Measurements from ENCODE around the gene PTPRN2.

PTPRN2 gene

GRCh38 chr7:157881048-157881771 is 706.4 kb downstream of the PTPRN2 start:
- H3K27me3 Mint-ChIP-seq: peaks cover 0 to 7% of the 10 kb centered on the region in 2 donors
- H3K9me3 Mint-ChIP-seq: peaks cover 0 to 2% of the 10 kb centered on the region in 2 donors
- no peaks in the 10 kb centered on the region for H3K36me3 Mint-ChIP-seq (ENCODE audit: insufficient read depth)
- H3K4me3 Mint-ChIP-seq: no peak overlapping the region
- no peak overlapping the region for H3K27ac Mint-ChIP-seq
- no peaks in the 10 kb centered on the region for H3K4me1 Mint-ChIP-seq (ENCODE audit: low read depth in 2 of 2)
- no peak for DNase-seq
- ATAC-seq (replicated peaks): no peak

GRCh38 chr7:157879391-157879790 is 708.2 kb downstream of the PTPRN2 start:
- Mint-ChIP-seq H3K36me3 (ENCODE audit: insufficient read depth) (no peaks in the 10 kb centered on the region), H3K27ac (no peak overlapping the region), H3K9me3 (peaks cover 0 to 2% of the 10 kb centered on the region in 2 donors), H3K4me1 (ENCODE audit: low read depth in 2 of 2) (peaks cover 9% of the 10 kb centered on the region in 2 donors), H3K4me3 (no peak overlapping the region), H3K27me3 (peaks cover 8 to 18% of the 10 kb centered on the region in 2 donors)
- DNase-seq (no peak), ATAC-seq (replicated peaks) (no peak)

GRCh38 chr7:157877298-157878090 is 710.1 kb downstream of the PTPRN2 start:
- Mint-ChIP-seq H3K9me3 (peaks cover 0 to 2% of the 10 kb centered on the region in 2 donors), H3K4me3 (no peak overlapping the region), H3K4me1 (ENCODE audit: low read depth in 2 of 2) (peaks cover 9 to 13% of the 10 kb centered on the region in 2 donors), H3K36me3 (ENCODE audit: insufficient read depth) (no peaks in the 10 kb centered on the region), H3K27me3 (peaks cover 13 to 29% of the 10 kb centered on the region in 2 donors), H3K27ac (no peak overlapping the region)
- DNase-seq (no peak), ATAC-seq (replicated peaks) (no peak)

- Mint-ChIP-seq H3K27ac (no peak overlapping the region), H3K27me3 (peaks cover 13 to 35% of the 10 kb centered on the region in 2 donors)
These were observed 710.9 kb downstream of the PTPRN2 start for GRCh38 chr7:157876469-157877285.

GRCh38 chr7:157875230-157876179 is 712.1 kb downstream of the PTPRN2 start:
- Mint-ChIP-seq H3K27me3 (peaks cover 13 to 43% of the 10 kb centered on the region in 2 donors), H3K4me1 (ENCODE audit: low read depth in 2 of 2) (peaks cover 9 to 13% of the 10 kb centered on the region in 2 donors), H3K27ac (no peak overlapping the region), H3K4me3 (peak overlapping the region; percentile 37 to 61), H3K36me3 (ENCODE audit: insufficient read depth) (no peaks in the 10 kb centered on the region), H3K9me3 (peaks cover 0 to 2% of the 10 kb centered on the region in 2 donors)
- ATAC-seq (replicated peaks): no peak
- DNase-seq: peak in 1 of 3 experiments; percentile 10

More at GRCh38 chr7:157876469-157877285, 710.9 kb downstream of the PTPRN2 start:
- H3K4me1 Mint-ChIP-seq (ENCODE audit: low read depth in 2 of 2): peaks cover 9 to 13% of the 10 kb centered on the region in 2 donors
- no peak overlapping the region for H3K4me3 Mint-ChIP-seq
- peaks cover 0 to 2% of the 10 kb centered on the region in 2 donors for H3K9me3 Mint-ChIP-seq
- no peaks in the 10 kb centered on the region for H3K36me3 Mint-ChIP-seq (ENCODE audit: insufficient read depth)
- DNase-seq (no peak), ATAC-seq (replicated peaks) (no peak)

GRCh38 chr7:157874870-157875229 is 712.8 kb downstream of the PTPRN2 start:
- no peak for ATAC-seq (replicated peaks)
- DNase-seq: no peak
- H3K27ac Mint-ChIP-seq: no peak overlapping the region
- H3K36me3 Mint-ChIP-seq (ENCODE audit: insufficient read depth): no peaks in the 10 kb centered on the region
- H3K4me3 Mint-ChIP-seq: peak overlapping the region; percentile 37 to 61
- H3K27me3 Mint-ChIP-seq: peaks cover 13 to 48% of the 10 kb centered on the region in 2 donors
- H3K9me3 Mint-ChIP-seq: peaks cover 0 to 2% of the 10 kb centered on the region in 2 donors
- peaks cover 9 to 13% of the 10 kb centered on the region in 2 donors for H3K4me1 Mint-ChIP-seq (ENCODE audit: low read depth in 2 of 2)

GRCh38 chr7:157874208-157874816 is 713.3 kb downstream of the PTPRN2 start:
- peak overlapping the region; percentile 37 to 61 for H3K4me3 Mint-ChIP-seq
- ATAC-seq (replicated peaks) (no peak), DNase-seq (no peak)
- H3K27ac Mint-ChIP-seq: no peak overlapping the region
- H3K27me3 Mint-ChIP-seq: peaks cover 13 to 48% of the 10 kb centered on the region in 2 donors
- no peaks in the 10 kb centered on the region for H3K36me3 Mint-ChIP-seq (ENCODE audit: insufficient read depth)
- H3K4me1 Mint-ChIP-seq (ENCODE audit: low read depth in 2 of 2): peaks cover 9 to 13% of the 10 kb centered on the region in 2 donors
- peaks cover 0 to 2% of the 10 kb centered on the region in 2 donors for H3K9me3 Mint-ChIP-seq

- Mint-ChIP-seq H3K27ac (no peak overlapping the region), H3K4me3 (no peak overlapping the region), H3K4me1 (ENCODE audit: low read depth in 2 of 2) (peaks cover 9 to 13% of the 10 kb centered on the region in 2 donors), H3K9me3 (no peaks in the 10 kb centered on the region), H3K36me3 (ENCODE audit: insufficient read depth) (no peaks in the 10 kb centered on the region), H3K27me3 (peaks cover 13 to 48% of the 10 kb centered on the region in 2 donors)
- DNase-seq (no peak), ATAC-seq (replicated peaks) (no peak)
These were observed 714.0 kb downstream of the PTPRN2 start for GRCh38 chr7:157873664-157874063.

- Mint-ChIP-seq H3K27me3 (peaks cover 13 to 48% of the 10 kb centered on the region in 2 donors), H3K4me1 (ENCODE audit: low read depth in 2 of 2) (peaks cover 9 to 13% of the 10 kb centered on the region in 2 donors), H3K36me3 (ENCODE audit: insufficient read depth) (no peaks in the 10 kb centered on the region), H3K27ac (no peak overlapping the region), H3K4me3 (no peak overlapping the region), H3K9me3 (no peaks in the 10 kb centered on the region)
- no peak for ATAC-seq (replicated peaks)
- no peak for DNase-seq
These were observed 714.4 kb downstream of the PTPRN2 start for GRCh38 chr7:157873181-157873580.

GRCh38 chr7:157872447-157872846 is 715.2 kb downstream of the PTPRN2 start:
- Mint-ChIP-seq H3K4me1 (ENCODE audit: low read depth in 2 of 2) (peaks cover 9 to 13% of the 10 kb centered on the region in 2 donors), H3K27me3 (peaks cover 13 to 48% of the 10 kb centered on the region in 2 donors), H3K27ac (no peak overlapping the region), H3K9me3 (no peaks in the 10 kb centered on the region), H3K36me3 (ENCODE audit: insufficient read depth) (no peaks in the 10 kb centered on the region), H3K4me3 (no peak overlapping the region)
- ATAC-seq (replicated peaks) (no peak), DNase-seq (no peak)

- H3K36me3 Mint-ChIP-seq (ENCODE audit: insufficient read depth): no peaks in the 10 kb centered on the region
- no peaks in the 10 kb centered on the region for H3K9me3 Mint-ChIP-seq
- ATAC-seq (replicated peaks) (no peak), DNase-seq (no peak)
- no peak overlapping the region for H3K4me3 Mint-ChIP-seq
- peaks cover 13 to 46% of the 10 kb centered on the region in 2 donors for H3K27me3 Mint-ChIP-seq
- peaks cover 9 to 13% of the 10 kb centered on the region in 2 donors for H3K4me1 Mint-ChIP-seq (ENCODE audit: low read depth in 2 of 2)
- H3K27ac Mint-ChIP-seq: no peak overlapping the region
These were observed 715.9 kb downstream of the PTPRN2 start for GRCh38 chr7:157871681-157872080.

Data from effector memory CD8-positive, alpha-beta T cell (primary cell).